CD4-positive, alpha-beta T cell treated with Interleukin-17A for 1 hour (primary cell): Measurements from ENCODE around the gene FARP1.
A peak's percentile ranks its signal among the peaks of the same experiment; 100 is the strongest.
"Not testable (repeated sequence)": the region's sequence is repeated elsewhere in the genome, so short reads cannot be mapped to it uniquely, and the experiment has no call there.

Source experiments
- DNase-seq: peaks from one replicate; pipeline ENCODE4 v3.0.0-alpha.2; 2020

FARP1 gene

GRCh38 chr13:98265692-98266551 lies 123.0 kb downstream of the FARP1 start:
- DNase-seq = no peak

- no peak for DNase-seq
Measured at GRCh38 chr13:98267080-98267912, 124.4 kb downstream of the FARP1 start.

GRCh38 chr13:98269386-98269785 lies 126.5 kb downstream of the FARP1 start:
- no peak for DNase-seq

- DNase-seq = no peak
Measured at GRCh38 chr13:98270819-98271218, 127.9 kb downstream of the FARP1 start.

- not testable (repeated sequence) for DNase-seq
Measured at GRCh38 chr13:98271646-98272045, 128.8 kb downstream of the FARP1 start.

- no peak for DNase-seq
Measured at GRCh38 chr13:98272549-98272948, 129.7 kb downstream of the FARP1 start.

GRCh38 chr13:98273067-98273823 lies 130.4 kb downstream of the FARP1 start:
- DNase-seq = no peak

GRCh38 chr13:98273824-98274742 lies 131.2 kb downstream of the FARP1 start:
- DNase-seq = no peak

- no peak for DNase-seq
Measured at GRCh38 chr13:98274921-98275487, 132.1 kb downstream of the FARP1 start.

- no peak for DNase-seq
Measured at GRCh38 chr13:98275681-98276171, 132.8 kb downstream of the FARP1 start.

GRCh38 chr13:98276486-98276885 lies 133.6 kb downstream of the FARP1 start:
- no peak for DNase-seq

- DNase-seq = no peak
Measured at GRCh38 chr13:98278068-98278724, 135.3 kb downstream of the FARP1 start.

- DNase-seq = peak; percentile 0
Measured at GRCh38 chr13:98279473-98280175, 136.7 kb downstream of the FARP1 start.

GRCh38 chr13:98280176-98280510 lies 137.2 kb downstream of the FARP1 start:
- no peak for DNase-seq

- no peak for DNase-seq
Measured at GRCh38 chr13:98284679-98285078, 141.8 kb downstream of the FARP1 start.

GRCh38 chr13:98285317-98285716 lies 142.4 kb downstream of the FARP1 start:
- no peak for DNase-seq

GRCh38 chr13:98285852-98286594 lies 143.1 kb downstream of the FARP1 start:
- no peak for DNase-seq

GRCh38 chr13:98286799-98287198 lies 143.9 kb downstream of the FARP1 start:
- no peak for DNase-seq

GRCh38 chr13:98288211-98288610 lies 145.3 kb downstream of the FARP1 start:
- no peak for DNase-seq
